Ishikawa (cell line): ENCODE data around the gene GDI2.

Experiments used
- CEBPB ChIP-seq: IDR thresholded peaks from 2 replicates; pipeline ENCODE4 v1.6.1; 2012
- EGR1 ChIP-seq: IDR thresholded peaks from 2 replicates; pipeline ENCODE4 v1.6.1; 2012
- EP300 ChIP-seq: IDR thresholded peaks from 2 replicates; pipeline ENCODE4 v1.6.1; 2012; ENCODE audit warnings: borderline replicate concordance
- FOXM1 ChIP-seq: IDR thresholded peaks from 2 replicates; pipeline ENCODE4 v1.6.1; 2012; ENCODE audit warnings: low read depth, borderline replicate concordance
- TAF1 ChIP-seq: IDR thresholded peaks from 2 replicates; pipeline ENCODE4 v1.6.1; 2012; ENCODE audit warnings: low read depth, mild to moderate bottlenecking
- TCF12 ChIP-seq: IDR thresholded peaks from 2 replicates; pipeline ENCODE4 v1.6.1; 2012; ENCODE audit warnings: low read depth
- YY1 ChIP-seq: IDR thresholded peaks from 2 replicates; pipeline ENCODE4 v1.6.1; 2012; ENCODE audit warnings: low read depth
- TF ChIP-seq, protein P1 (sequence below): IDR thresholded peaks from 2 replicates; pipeline ENCODE4 v1.6.1; 2012

DNA sequence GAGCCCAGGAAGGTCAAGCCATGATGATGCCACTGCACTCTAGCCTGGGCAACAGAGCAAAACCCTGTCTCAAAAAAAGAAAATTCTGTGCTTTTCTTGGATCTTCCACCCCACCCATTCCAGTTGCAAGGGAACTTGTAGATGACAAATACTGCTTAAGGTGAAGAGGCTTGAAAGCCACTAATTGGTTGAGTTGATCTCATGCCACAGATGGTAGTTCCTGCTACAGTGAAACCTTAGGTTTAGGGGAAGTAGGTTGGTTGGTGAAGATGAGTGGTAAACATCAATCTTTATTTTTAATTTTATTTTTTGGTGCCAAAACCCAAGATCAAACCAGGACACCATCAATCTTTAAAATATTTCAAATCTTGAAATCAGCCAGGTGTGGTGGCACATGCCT lies 2.9 kb upstream of the GDI2 start:
- TF ChIP-seq TAF1 (no peak), EGR1 (no peak), EP300 (no peak), TCF12 (no peak), FOXM1 (no peak), YY1 (no peak), CEBPB (no peak)
- TF ChIP-seq, protein P1, sequence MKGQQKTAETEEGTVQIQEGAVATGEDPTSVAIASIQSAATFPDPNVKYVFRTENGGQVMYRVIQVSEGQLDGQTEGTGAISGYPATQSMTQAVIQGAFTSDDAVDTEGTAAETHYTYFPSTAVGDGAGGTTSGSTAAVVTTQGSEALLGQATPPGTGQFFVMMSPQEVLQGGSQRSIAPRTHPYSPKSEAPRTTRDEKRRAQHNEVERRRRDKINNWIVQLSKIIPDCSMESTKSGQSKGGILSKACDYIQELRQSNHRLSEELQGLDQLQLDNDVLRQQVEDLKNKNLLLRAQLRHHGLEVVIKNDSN: no peak
